Stimulated activated CD8-positive, alpha-beta memory T cell treated with anti-CD3 and anti-CD28 coated beads, Interleukin-4, amount 100 ng/mL, for 48 hours (primary cell): ENCODE results near the gene ACAA1.
"Not testable (repeated sequence)": the region's sequence is repeated elsewhere in the genome, so short reads cannot be mapped to it uniquely, and the experiment has no call there.

ENCODE experiments used
- DNase-seq: peaks from one replicate; pipeline ENCODE4 v3.0.0-alpha.2; 2020

The ACAA1 gene, protein sequence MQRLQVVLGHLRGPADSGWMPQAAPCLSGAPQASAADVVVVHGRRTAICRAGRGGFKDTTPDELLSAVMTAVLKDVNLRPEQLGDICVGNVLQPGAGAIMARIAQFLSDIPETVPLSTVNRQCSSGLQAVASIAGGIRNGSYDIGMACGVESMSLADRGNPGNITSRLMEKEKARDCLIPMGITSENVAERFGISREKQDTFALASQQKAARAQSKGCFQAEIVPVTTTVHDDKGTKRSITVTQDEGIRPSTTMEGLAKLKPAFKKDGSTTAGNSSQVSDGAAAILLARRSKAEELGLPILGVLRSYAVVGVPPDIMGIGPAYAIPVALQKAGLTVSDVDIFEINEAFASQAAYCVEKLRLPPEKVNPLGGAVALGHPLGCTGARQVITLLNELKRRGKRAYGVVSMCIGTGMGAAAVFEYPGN

DNA sequence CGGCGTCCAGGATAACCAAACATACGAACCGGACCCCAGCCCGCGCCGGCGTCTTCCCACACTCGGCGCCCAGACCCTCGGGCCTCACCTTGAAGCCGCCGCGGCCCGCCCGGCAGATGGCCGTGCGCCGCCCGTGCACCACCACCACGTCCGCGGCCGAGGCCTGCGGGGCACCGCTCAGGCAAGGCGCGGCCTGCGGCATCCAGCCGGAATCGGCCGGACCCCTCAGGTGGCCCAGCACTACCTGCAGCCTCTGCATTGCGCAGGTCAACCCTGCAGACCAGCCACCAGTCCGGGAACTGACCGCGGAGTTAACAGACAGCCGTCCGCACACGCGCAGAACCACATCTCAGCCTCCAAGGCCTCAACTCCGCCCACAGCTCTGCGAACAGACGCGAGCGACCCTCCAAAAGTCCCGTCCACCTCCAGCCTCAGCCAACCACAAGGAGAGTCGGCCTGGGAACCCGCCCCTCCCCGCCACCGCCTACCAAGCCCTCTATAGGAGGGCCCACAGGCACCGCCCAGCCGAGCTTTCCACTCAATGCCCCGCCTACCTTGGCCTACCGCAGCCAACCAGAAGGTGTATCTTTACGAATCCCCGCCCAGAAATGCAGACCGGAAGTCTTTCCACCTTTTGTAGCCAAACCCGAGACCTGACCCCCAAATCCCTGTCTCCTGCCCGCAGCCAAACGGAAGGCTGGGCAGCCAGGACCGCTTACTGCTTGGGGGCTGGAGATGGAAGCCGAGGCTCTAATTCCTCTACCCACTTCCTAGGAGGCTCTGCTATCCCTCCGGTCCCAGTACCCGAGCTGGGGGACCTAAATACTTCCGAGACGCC is at the start of gene ACAA1:
Gene ACAA1 (minus strand): TSS at position 351 of the 838 bp plus-strand sequence. CDS start 92 bp downstream, at position 259.
- DNase-seq, result peak; percentile 99

DNA sequence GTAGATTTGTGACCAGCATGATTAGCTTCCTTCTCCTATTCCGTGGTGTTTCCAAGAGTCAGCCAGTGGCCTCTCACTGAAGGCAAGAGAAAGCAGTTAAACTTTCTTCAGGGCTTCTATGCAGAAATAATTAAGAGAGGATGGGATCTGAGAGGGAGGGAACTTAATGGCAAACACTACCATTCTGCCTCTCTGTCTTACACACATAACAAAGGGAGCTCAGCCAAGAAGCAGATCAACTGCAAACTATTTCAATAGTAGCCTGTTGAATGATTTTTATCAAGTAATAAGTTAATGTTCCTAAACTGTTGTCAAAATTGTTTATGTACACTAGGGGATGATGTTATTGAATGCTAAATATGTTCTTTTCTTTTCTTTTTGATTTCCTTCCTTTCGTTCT is 40.3 kb upstream of the ACAA1 start:
- no peak for DNase-seq

DNA sequence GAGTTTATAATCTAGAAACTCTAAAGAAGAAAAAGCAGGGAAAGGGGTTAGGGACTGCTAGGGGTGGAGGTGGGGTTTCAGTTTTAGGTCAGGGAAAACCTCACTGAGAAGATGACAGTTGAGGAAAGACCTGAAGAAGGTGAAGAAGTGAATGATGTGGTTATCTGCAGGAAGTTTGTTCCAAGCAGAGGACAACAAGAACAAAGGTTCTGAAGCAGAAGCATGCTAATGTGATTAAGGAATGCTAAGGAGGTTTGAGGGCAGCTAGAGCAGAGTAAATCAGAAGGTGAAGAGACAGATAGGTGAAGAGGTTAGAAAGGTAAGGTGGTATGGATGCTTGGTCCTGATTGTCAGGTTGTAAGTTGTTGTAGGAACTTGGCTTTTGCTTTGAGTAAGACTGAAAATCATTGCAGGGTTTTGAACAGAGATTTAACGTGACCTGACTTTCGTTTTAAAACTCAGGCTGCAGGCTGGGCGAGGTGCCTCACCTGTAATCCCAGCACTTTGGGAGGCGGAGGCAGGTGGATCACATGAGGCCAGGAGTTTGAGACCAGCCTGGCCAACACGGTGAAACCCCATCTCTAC is 37.0 kb upstream of the ACAA1 start:
- no peak for DNase-seq

DNA sequence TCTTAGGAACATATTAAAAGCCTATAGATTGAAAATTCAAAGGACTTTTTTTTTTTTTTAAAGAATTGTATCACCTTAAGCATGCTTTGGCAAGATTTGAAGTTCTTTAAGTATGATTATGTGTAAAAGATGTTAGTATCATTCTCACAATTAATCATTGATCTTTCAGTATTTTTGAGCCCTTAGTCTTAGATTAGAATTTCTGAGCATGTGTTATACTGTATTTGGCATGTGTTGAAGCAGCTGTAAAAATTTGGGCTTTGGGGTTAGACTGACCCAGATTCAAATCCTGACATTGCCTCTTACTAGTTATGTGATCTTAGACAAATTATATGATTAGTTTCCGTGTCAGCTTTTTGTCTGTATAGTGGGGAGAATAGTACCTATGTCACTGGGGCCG is 34.7 kb upstream of the ACAA1 start:
- no peak for DNase-seq

DNA sequence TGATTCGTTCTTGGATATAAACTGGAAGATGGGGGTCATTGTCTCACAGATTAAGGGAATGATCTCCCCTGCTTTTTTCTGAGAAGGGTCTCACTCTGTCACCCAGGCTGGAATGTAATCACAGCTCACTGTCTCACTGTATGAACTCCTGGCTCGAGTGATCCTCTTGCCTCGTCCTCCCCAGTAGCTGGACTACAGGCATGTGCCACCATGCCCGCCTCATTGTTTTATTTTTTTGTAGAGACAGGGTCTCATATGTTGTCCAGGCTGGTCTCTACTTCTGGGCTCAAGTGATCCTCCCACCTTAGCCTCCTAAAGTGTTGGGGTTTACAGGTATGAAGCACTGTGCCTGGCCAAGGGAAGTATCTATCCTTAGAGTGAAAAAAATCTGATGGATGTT is 33.8 kb upstream of the ACAA1 start:
- DNase-seq, result no peak

DNA sequence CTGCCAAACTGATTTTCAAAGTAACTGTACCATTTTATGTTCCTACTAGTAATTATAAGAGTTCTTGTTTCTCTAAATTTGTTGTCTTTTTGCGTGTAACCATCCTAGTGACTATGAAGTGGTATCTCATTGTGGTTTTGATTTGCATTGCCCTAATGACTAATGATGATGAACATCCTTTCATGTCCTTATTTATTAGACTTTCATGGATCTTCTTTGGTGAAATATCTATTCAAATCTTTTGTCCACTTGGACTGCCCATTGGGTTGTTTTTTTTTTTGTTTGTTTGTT is 32.0 kb upstream of the ACAA1 start:
- DNase-seq, result no peak

DNA sequence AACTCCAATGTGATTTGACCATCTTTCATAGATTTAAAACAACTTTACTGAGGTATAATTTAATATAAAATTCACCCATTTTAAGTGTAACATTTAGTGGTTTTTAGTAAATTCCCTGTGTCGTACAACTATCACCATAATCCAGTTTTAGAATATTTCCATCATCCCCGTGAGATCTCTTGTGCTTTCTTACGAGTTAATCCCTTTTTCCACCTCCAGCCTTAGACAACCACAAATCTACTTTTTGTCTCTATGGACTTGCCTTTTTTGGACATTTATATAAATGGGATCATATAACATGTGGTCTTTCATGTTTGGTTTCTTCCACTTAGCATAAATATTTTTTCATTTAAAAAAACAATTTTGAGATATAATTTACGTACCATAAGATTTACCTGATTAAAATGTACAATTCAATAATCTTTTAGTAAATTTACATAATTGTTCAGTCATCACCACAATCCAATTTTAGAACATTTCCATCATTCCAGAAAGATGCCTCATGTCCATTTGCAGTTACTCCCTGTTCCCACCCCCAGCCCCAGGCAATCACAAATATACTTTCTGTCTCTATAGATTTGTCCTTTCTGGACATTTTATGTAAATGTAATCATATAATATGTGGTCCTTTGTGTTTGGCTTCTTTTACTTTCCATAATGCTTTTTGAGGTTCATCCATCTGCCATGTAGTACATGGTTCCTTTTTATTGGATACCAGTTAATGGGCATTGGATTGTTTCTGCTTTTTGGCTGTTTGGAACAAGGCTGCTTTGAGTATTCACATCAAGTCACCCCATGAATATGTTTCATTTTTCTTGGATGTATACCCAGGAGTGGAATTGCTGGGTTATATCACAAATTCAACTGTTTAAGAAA is 31.5 kb upstream of the ACAA1 start:
- DNase-seq, result no peak

DNA sequence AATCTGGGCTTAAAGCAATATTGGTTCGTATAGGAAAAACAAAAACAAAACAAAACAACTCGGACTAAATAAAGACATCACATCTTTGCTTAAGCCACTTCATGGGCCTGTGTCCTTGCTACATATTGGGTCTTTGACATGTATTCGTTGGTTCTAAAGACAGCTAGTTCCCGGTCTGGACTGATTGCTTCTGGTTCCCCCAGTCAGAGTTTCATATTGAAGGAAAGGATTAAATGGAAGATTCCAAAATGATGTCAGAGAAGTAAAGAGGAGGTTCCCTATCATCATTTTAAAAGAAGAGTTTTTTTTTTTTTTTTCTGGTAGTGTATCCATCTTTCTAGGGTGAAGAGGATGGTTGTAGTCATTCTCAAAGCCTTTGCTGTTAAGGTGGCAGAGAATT is 30.7 kb upstream of the ACAA1 start:
- no peak for DNase-seq

DNA sequence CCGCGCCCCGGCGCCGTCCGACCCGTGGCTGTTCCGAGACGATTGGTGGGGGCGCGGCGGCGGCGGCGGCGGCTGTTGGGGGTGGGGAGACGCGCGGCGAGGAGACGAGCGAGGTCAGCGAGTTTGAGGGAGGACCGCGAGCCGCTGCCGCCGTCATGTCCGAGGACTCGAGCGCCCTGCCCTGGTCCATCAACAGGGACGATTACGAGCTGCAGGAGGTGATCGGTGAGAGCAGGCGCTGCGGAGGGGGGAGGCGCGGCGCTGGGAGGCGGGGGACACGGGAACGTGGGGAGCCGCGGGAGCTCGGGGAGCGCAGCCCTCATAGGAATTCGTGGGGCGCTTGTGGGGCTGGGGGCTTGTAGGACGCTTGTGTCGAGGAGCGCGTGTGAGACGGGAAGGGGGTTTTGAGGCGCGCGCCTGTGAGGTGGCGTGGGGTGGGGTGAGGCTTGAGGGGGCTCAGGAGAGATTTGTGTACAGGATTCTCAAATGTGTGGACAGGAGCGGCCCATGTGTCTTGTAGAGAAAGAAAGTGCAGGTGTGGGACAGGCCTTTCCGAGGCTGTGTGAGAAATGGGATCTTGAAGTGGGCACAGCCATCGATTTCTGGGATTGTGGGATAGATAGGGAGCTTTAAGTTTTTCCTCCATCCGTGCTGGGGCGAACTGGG is 28.9 kb upstream of the ACAA1 start:
- no peak for DNase-seq

DNA sequence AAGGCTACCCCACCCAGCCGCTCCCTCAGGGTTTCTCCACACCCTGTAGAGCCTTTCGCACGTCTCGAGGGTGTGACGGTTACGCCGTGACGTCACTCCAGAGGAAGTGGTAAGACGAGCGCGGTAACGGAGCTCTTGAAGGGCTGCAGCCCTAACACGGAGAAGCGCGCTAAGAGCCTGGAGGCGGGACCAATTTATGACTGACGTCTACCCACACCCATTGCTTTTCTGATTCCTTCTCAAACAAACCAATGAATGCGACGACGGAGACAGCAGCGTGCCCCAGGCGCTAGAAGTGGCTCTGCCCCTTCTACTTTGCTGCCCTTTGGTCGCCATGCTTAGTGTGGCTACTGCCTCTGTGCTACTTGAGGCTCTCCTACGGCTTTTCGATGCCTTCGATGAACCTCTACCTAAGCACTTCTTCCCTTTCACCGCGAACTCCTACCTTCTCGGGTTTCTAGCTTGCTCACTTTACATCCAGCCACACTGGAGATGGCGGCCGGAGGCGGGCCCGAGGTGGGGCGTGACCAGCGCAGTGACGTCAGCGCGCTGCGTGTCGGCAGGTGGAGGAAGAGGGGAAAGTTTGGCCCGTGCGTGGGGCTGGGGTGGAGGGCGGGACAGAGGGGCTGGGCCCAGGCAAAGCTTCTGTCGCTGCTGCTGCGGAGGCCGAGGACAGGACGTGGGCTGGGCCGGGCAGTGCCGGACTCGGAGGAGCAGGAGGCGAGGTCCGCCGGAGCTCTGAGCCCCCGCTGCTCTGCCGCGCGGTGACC is 28.2 kb upstream of the ACAA1 start, which contains the start of gene OXSR1:
Gene OXSR1 (plus strand): TSS at position 586 of the 770 bp plus-strand sequence. CDS start 340 bp downstream, outside the sequence.
- peak; percentile 97 for DNase-seq

DNA sequence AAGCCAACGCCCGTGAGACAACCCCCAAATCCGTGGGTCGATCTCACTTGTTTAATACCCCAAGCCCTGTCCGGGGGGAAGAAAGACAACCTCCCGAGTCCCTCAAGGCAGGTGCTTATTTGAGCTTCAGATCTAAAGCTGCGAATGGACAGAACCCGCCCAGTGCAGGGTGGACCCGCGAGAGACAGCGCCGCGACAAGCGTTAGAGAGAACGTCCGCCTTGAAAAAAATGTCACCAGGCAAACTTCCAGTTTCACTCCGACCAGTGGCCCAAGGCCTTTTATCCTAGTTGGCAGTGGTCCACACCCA is 27.7 kb upstream of the ACAA1 start:
- no peak for DNase-seq

DNA sequence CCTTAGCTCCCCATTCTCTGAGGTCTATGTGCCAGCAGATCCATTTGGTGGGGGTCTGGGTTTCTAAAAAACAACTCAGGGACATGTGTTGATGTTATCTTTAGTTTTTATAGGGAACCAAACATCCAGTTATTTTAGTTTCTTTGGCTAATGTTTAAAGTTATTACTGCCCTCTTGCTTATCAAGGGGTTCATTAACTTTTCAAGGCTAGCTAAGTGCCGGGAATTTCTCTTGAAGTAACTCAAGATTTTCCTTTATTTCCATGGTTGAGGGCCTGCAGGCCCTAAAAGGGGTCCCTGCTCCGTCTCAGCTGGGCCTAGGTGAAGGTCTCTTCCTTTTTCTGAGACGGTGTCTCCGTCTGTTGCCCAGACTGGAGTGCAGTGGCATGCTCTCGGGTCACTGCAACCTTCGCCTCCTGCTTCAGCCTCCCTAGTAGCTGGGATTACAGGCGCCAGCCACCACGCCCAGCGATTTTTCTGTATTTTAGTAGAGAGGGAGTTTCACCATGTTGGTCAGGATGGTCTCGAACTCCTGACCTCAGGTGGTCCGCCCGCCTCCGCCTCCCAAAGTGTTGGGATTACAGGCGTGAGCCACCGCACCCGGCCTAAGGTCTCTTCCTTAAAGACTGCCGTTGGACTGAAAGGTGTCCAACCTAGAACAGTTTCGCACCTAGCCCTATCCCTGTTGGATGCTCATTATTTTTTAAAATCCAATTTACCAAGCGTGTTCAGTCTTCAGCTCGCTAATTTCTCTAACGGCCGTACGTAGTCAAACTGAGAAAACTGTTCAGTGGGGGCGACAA is 27.1 kb upstream of the ACAA1 start:
- no peak for DNase-seq

DNA sequence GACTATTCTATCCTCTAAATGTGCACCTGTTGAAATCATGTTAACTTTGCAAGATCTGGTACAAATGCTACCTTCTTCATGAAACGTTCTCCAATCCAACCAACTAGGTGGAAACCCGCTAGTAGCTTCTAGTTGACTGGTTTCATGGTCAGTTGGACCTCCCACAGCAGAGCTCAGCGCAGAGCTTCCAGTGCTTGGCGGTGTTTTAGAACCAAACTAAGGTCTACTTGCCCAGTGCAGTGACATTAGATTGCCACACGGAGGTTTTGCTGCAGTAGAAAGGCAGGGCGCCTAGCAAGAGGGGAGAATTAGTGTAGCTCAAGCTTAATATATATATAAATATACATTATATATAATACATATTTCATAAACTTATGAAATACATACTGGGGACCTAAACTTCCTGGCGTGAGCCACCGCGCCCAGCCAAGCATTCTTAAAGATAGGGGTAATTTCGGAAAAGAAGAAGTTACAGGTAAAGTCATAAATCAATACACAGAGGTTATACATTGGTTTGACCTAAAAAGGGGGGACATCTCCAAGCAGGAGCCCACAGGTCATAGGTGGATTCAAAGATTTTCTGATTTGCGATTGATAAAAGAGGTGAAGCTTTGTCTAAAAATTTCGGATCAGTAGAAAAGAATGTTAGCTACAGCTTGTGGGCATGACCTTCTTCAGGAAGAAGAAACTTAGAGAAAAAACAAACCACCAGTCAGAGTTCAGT is 26.4 kb upstream of the ACAA1 start:
- no peak for DNase-seq

DNA sequence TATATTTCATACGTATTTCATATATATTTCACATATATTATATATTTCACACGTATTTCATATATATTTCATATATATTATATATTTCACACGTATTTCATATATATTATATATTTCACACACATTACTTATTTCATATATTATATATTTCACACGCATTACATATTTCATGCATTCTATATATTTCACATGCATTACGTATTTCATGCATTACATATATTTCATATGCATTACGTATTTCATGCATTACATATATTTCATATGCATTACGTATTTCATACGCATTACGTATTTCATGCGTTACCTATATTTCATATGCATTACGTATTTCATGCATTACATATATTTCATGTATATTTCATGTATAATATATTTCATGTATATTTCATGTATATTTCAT is 23.8 kb upstream of the ACAA1 start:
- not testable (repeated sequence) for DNase-seq

DNA sequence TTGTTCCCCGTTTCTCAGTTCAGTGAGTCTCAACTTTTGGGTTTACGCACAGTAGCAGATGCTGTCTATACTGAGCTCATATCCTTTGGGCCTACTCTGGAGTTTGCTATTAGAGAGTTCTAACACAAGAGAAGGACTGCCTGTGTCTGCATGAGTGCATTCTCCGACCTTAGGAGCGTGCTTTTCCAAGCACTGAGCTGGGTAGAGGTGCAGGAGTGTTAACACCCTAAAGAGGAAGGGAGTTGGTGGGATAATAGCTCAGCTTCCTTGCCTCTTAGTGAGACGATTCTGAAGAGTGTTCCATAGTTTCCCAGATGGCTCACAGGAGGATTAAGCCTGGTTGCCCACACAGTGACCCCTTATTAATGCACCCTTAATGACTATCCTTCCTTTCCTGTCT is 21.5 kb upstream of the ACAA1 start:
- DNase-seq, result no peak

DNA sequence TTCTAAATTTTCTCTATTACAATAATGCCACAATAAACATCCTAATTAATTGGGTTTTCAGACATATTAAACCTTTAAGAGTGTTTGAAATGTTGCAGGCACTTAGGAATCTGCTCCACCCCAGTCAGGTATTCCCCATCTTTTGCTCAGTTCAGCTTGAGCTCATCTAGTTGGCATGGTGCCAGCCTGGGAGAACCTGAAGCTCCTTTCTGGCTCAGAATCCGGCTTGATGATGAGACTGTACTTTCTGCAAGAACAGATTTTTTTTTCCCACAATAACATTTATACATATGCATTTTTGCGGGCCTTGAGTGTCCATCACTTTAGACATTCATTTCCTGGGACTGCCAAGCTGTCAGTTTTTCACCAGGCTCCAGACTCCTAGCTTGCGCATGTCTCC is 20.7 kb upstream of the ACAA1 start:
- DNase-seq, result no peak

DNA sequence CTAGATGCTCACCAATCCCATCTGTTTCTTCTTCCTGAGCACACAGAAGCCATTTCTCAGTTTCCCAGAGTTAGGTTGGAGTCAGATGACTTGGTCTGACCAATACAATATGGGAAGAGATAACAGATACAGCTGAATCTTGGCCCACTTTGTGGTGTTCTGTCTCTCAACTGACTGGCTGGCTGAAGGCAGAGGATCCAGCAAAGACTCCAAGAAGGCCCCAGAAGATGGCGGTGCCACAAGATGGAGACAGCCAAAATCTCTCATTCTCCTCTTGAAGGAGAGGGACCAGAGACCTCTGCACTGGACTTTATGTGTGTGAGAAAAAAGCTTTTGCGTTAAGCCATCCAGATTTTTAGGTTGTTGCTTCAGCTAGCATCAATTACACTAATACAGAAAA is 20.2 kb upstream of the ACAA1 start:
- DNase-seq, result peak; percentile 18

DNA sequence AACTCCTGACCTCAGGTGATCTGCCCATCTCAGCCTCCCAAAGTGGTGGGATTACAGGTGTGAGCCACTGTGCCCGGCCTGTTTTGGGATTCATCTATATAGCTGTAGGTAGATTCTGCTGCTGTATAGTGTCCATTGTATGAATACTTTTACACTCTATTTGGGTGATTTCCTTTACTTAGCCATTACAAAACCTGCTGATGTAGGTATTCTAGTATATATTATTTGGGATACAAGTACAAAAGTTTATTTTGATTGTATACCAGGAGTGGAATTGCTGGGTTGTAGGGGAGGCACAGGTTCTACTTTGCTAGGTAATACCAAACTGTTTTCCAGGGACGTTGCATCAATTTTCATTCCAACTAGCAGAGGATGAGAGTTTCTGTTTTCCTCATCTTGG is 18.9 kb upstream of the ACAA1 start:
- DNase-seq, result no peak

DNA sequence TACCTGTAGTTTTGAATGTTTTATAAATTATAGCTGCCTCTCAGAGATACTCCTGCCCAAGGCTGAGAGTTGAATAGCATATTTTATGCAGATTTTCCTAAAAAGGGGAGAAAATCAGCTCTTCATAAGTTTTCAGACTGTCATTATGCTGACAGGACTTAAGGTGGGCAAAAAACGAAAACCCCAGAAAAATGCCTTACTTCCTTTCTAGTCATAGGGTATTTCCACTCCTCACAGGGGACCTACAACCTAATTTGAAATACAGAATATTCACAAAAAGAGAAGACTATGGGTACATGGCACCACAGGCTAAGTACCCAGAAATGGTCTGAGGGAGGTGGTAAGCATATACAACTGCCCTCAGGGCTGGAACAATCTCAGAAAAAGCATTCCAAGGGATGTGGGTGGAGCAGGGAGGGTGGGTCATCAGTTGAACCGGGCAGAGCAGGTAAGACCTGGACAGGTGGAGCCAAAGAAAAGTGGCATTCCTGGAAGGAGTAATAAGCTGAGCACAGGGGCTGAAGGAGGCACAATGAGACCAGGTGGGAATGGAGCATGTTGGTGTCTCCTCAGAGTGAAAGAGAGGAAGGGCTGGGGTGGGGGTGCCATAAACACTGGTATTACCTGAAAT is 17.8 kb upstream of the ACAA1 start:
- peak; percentile 13 for DNase-seq
